Mesenteric fat pad (tissue), 1 donor: ENCODE data around the gene PPP1R3A. TPM values are rescaled to one million over a fixed set of nuclear protein-coding genes. Genes with fewer than 3 reads are reported as not detected.

Experiments used
- DNase-seq: peaks from one replicate; pipeline ENCODE4 v3.0.0-alpha.2; 2020; ENCODE audit warnings: low spot score
- total RNA-seq: library from RNA; stranded (reverse); fragmentation: NEBNext Ultra II Directional; extraction: Animal tissue kit (Norgen Biotek cat#: 25700); gene quantifications from one replicate; pipeline ENCODE4 v1.2.1, GENCODE V29; 2021
- donor health status: DM: yes; HTN: yes; CAD: no.

The PPP1R3A gene
- total RNA-seq, 1 donor from 2014 or later, result not detected

GRCh38 chr7:113890331-113891030, 28.3 kb downstream of the PPP1R3A start:
- DNase-seq, result no peak

DNA sequence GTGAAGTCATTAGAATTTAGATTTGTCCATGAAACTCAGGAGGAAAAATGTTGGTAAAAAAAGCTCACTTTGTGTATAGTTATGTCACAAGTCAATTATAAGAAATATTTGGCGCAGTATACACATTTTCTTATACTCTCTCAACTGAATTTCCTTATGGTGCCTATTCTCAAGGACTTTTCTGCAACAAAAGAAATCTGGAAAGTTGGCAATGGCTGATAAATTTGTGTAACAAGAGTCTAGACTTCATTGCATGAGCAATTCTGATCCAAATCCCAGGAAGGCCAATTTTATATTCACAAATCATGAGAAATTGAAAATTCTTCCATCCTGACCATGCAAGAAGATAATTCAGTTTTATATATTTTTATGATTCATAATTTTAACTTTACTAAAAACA, 35.7 kb downstream of the PPP1R3A start:
- no peak for DNase-seq

GRCh38 chr7:113880559-113880958, 38.2 kb downstream of the PPP1R3A start:
- no peak for DNase-seq

DNA sequence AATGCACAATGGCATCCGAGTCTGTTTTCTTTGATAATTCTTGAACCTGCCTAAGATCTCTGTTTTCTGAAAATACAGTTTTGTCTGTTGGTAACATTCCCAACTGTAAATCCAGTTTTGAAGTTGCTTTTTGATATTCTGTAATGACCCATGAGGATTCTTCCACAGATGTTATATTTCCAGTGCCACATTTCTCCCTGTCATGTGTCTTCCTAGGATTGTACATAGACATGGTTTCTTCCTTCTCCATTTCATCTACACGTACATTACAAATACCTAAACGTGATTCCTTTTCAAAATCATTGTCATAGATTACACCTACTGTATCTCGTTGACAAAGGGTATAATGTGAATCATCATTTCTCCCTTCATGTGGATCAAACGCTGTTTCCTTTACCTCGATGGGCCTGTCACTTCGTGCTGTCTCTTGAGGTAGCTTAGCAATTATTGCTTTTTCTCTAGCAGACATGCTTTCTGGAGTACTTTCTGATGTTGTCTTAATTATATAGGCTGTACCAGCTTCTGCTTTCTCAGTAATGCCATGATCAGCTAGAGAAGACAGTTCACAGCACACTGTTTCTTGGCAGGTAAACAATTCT, 40.3 kb downstream of the PPP1R3A start:
- no peak for DNase-seq

- DNase-seq, result no peak
Observed at GRCh38 chr7:113875224-113875623, 43.6 kb downstream of the PPP1R3A start.

- no peak for DNase-seq
Observed at GRCh38 chr7:113873554-113874151, 45.2 kb downstream of the PPP1R3A start.

DNA sequence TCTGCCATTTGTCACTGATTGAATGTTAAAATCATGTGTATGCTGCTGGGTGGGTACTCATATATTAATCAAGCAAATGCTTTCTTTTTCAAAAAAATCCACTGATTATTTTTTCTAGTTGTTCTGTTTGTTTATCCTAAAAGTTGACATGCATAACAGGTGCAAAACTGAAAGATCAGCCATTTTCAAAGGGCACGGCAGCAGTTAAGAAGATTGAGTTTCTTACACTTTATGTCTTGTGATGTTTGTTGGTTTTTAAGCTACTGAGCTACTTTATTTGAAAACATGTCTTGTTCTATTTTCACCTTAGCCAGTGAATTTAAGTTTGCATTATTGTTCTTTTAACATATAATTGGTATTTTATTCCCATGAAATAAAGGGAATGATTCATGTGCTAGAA, 45.8 kb downstream of the PPP1R3A start:
- no peak for DNase-seq

DNA sequence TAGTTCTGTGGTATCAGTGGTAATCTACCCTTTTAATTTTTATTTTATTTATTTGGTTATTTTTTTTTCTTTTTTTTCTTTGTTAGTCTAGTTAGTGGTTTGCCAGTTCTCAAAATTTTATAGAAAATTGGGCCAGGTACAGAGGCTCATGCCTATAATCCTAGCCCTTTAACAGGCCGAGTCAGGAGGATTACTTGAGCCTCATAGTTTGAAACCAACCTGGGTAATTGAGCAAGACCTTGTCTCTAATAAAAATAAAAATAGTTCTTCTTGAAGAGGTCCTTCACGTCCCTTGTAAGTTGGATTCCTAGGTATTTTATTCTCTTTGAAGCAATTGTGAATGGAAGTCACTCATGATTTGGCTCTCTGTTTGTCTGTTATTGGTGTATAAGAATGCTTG, 51.5 kb downstream of the PPP1R3A start:
- DNase-seq, result no peak

GRCh38 chr7:113856010-113856409, 62.8 kb downstream of the PPP1R3A start:
- DNase-seq, result no peak

DNA sequence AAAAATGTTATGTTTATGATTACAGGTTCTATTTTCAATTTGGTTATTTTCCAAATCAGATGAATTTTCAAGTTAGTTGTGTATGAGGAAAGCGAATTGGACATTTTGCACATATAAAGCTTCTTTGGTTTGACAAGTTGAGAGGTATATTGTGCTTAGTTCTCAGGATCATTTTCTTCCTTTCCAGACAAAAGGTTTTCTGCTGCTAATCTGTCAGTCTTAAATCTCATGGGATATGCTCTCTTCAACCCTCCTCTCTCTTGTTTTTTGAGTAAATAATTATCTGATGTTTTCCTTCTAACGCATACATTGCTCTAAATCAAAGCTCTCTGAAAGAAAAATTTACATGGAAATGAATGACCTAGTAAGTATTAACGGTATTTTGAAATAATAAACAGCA, 77.9 kb downstream of the PPP1R3A start:
- DNase-seq, result no peak

- DNase-seq, result no peak
Observed at GRCh38 chr7:113835367-113835766, 83.4 kb downstream of the PPP1R3A start.

DNA sequence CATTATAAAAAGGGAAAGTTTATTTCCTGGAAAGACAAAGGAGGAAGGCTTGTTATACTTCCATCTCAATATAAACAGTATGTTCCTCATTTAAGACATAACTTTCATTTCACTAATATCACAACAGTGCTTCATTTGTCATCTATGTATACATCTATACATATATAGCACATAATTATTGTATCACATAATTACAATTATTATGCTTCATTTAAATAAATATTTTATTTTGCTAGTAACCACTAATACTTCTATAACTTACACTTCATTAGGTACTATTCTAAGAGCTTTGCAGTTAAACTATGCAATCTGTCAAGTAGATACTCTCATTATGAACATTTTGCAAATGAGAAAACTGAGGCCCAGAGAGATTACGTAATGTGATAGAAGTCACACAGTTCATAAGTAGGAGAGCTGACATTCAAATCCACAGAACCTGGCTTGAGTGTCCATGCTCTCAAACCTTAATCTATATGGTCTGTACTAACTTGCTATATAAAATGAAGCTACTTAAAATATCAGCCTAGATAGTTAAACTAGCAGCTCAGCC, 86.5 kb downstream of the PPP1R3A start:
- no peak for DNase-seq

DNA sequence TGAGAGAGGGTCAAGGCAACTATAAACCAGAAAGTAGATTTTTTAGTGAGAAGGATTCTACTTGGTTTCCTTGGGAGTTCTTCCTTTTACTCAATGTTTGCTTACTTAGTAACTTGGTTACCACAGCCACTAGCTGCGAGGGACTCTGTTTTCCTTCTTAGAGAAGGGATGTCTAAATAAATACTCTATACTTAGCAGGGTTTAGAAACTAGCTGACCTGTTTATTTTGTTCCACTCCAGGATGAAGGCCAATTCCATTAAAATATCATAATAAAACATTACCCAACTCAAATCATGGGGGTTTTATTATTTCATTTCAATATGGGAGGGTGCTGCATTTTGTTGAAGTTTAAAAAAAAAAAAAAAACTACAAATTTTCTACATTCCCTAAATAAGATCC, 87.3 kb downstream of the PPP1R3A start:
- no peak for DNase-seq

DNA sequence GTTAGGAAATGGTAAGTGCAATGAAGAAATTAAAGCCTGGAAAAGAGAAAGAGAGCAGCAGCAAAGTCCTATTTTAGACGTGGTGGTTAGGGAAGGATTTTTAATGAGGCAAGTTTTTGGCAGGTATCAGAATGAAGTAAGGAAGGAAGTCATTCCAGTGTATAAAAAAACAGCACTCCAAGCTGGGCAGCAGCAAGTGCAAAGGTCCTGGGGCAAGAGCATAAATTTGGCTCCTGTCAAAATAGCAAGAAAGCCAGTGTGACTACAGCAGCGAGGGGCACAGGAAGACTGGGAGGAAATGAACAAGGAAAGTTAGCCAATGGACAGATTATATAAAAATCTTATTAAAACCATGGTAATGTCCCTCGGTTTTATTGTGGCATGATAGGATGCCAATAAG, 90.2 kb downstream of the PPP1R3A start:
- no peak for DNase-seq
